Measurements from ENCODE around the gene SEC31B. TPM values are rescaled to one million over a fixed set of nuclear protein-coding genes. Genes with fewer than 3 reads are reported as not detected.

Gene SEC31B
- total and polyA plus RNA-seq, 2 of the 8 experiments (the other 6 are each of a cell fraction or from before 2014, with no cell fraction given), result 4.1 to 5.3 TPM

- H4K5ac ChIP-seq (ENCODE audit: insufficient read length, low read depth, low read length), result no peak overlapping the region
- DNase-seq (ENCODE audit: low read depth in 1 of 2, low spot score in 2 of 2) (no peak), FAIRE-seq (no peak)
- ChIA-PET POLR2A (ENCODE audit: partially characterized antibody) (no interaction called here), CTCF (ENCODE audit: partially characterized antibody) (interaction anchor here (1.1 to 6.2 kb wide), 4 partner anchors 12 to 75 kb away, joined by 3 to 63 read pairs (median 22); no protein-coding TSS in a partner anchor)
- H3K14ac ChIP-seq (ENCODE audit: insufficient read length), result no peak overlapping the region
- TF ChIP-seq JUND (IDR thresholded peaks at IDR 0.05; ENCODE audit: low read length), result no peak
- no peak for TF ChIP-seq YY1 (IDR thresholded peaks at IDR 0.05; ENCODE audit: low read depth, low read length)
- no peak for TF ChIP-seq CHD1 (IDR thresholded peaks at IDR 0.05; ENCODE audit: low read depth, low read length)
- no peak for TF ChIP-seq FOSL1 (IDR thresholded peaks at IDR 0.05; ENCODE audit: insufficient read depth, low read depth, low read length)
- no peak for TF ChIP-seq PHF8 (conservative IDR thresholded peaks at IDR 0.05; ENCODE audit: low read depth, low read length)
- no peak for TF ChIP-seq SP1 (IDR thresholded peaks at IDR 0.05; ENCODE audit: low read depth, low read length)
- TF ChIP-seq MAFK (IDR thresholded peaks at IDR 0.05; ENCODE audit: low read depth, low read length), result no peak
- no peak for TF ChIP-seq TEAD4 (IDR thresholded peaks at IDR 0.05; ENCODE audit: low read depth, low read length)
- TF ChIP-seq BCL11A (IDR thresholded peaks at IDR 0.05; ENCODE audit: low read depth in 2 of 2, low read length in 2 of 2), result no peak
- TF ChIP-seq NRF1 (IDR thresholded peaks at IDR 0.05; ENCODE audit: low read depth, low read length), result no peak
- no peak for TF ChIP-seq SAP30 (IDR thresholded peaks at IDR 0.05; ENCODE audit: insufficient read depth, insufficient replicate concordance, low read length)
- TF ChIP-seq RAD21 (IDR thresholded peaks at IDR 0.05 in 1 of 2, conservative IDR thresholded peaks at IDR 0.05 in 1 of 2; ENCODE audit: low read depth in 2 of 2, low read length in 2 of 2), result no peak
- H3K27me3 ChIP-seq (replicated peaks in 1 of 4; ENCODE audit: control insufficient read depth in 3 of 4, extremely low read depth in 1 of 4, insufficient read depth in 3 of 4, low read length in 3 of 4), result no peaks in the 10 kb centered on the region; a peak in 1 of 7 replicates
- H4K8ac ChIP-seq (ENCODE audit: extremely low read depth, insufficient read depth, low read length), result no peak overlapping the region
- no peak overlapping the region for H3K56ac ChIP-seq (replicated peaks; ENCODE audit: insufficient read length, low read depth, low read length)
- no peak overlapping the region for H2BK20ac ChIP-seq (ENCODE audit: low read length)
- no peak overlapping the region for H2AK5ac ChIP-seq (ENCODE audit: low read depth, low read length)
- no peak overlapping the region for H3K23ac ChIP-seq (ENCODE audit: insufficient read length)
- H3K27ac ChIP-seq (ENCODE audit: low read depth, low read length), result no peak overlapping the region
- no peak overlapping the region for H4K91ac ChIP-seq (replicated peaks; ENCODE audit: insufficient read length, low read length)
- H3K79me2 ChIP-seq (ENCODE audit: control insufficient read depth in 1 of 2, insufficient read depth in 2 of 2, low read length in 2 of 2), result no peaks in the 10 kb centered on the region
- H3K36me3 ChIP-seq (ENCODE audit: control insufficient read depth in 2 of 4, insufficient read depth in 4 of 4, low read length in 3 of 4), result no peaks in the 10 kb centered on the region
- H3K79me1 ChIP-seq (ENCODE audit: low read depth, low read length), result no peaks in the 10 kb centered on the region
- no peak overlapping the region for H3K9ac ChIP-seq (replicated peaks in 1 of 4; ENCODE audit: extremely low read depth in 1 of 4, low read depth in 3 of 4, low read length in 3 of 4)
- H3K23me2 ChIP-seq (ENCODE audit: low read depth, low read length), result no peaks in the 10 kb centered on the region
- no peaks in the 10 kb centered on the region for H4K20me1 ChIP-seq (replicated peaks in 1 of 2; ENCODE audit: control insufficient read depth in 1 of 2, insufficient read depth in 2 of 2, low read length in 2 of 2)
- no peaks in the 10 kb centered on the region for H3K4me1 ChIP-seq (replicated peaks in 1 of 4; ENCODE audit: control insufficient read depth in 3 of 4, insufficient read depth in 4 of 4, low read length in 3 of 4)
- no peak overlapping the region for H2BK12ac ChIP-seq (ENCODE audit: low read depth, low read length)
- H2BK120ac ChIP-seq (replicated peaks; ENCODE audit: low read depth, low read length), result no peak overlapping the region
- H3K4me2 ChIP-seq (ENCODE audit: insufficient read depth in 1 of 2, low read depth in 2 of 2, low read length in 2 of 2), result no peak overlapping the region
- H3K4ac ChIP-seq (replicated peaks; ENCODE audit: insufficient read length, low read depth, low read length), result no peak overlapping the region
- no peak overlapping the region for H2BK15ac ChIP-seq (ENCODE audit: low read length)
- no peak overlapping the region for H2AFZ ChIP-seq (ENCODE audit: low read length)
- no peaks in the 10 kb centered on the region; a peak in 1 of 4 replicates for H3K9me3 ChIP-seq (ENCODE audit: insufficient read depth in 2 of 2, low read depth in 1 of 2, low read length in 1 of 2)
- no peak overlapping the region for H2BK5ac ChIP-seq (ENCODE audit: low read depth, low read length)
- H3K18ac ChIP-seq (ENCODE audit: extremely low read depth, low read length), result no peak overlapping the region
- H3K4me3 ChIP-seq (ENCODE audit: extremely low read depth in 1 of 4, insufficient read depth in 2 of 4, low read depth in 3 of 4, low read length in 4 of 4), result no peak overlapping the region
- WGBS, 2 experiments (ENCODE audit: extremely low coverage in 1 of 2, insufficient coverage in 1 of 2, insufficient read length in 1 of 2, insufficient replicate concordance in 2 of 2, low coverage in 1 of 2, low lambda C conversion rate in 2 of 2, missing lambda C conversion rate in 1 of 2), result 100% methylated on average over 2 of the region's 3 CpGs; no CpG with 5 or more reads in 1 of the 2 experiments
These were observed 77.1 kb downstream of the SEC31B start for GRCh38 chr10:100442548-100442947.

All from H1 (cell line).